HG03025 (cell line): ENCODE measurements around the gene ZNF329.

Source experiments
- ATAC-seq: cut with Tn5 transposase; IDR thresholded peaks from one replicate; pipeline ENCODE4 v1.9.1; 2021; ENCODE audit warnings: mild to moderate bottlenecking, moderate library complexity; ENCODE audit not compliant: unreplicated experiment, low FRiP score

The ZNF329 gene

GRCh38 chr19:58123354-58123753, 27.2 kb downstream of the ZNF329 start:
- ATAC-seq: no peak

GRCh38 chr19:58118979-58119733, 31.4 kb downstream of the ZNF329 start:
- ATAC-seq: no peak

- no peak for ATAC-seq
Measured at GRCh38 chr19:58117841-58118575, 32.6 kb downstream of the ZNF329 start.

GRCh38 chr19:58108546-58108817, 42.1 kb downstream of the ZNF329 start:
- ATAC-seq: no peak

GRCh38 chr19:58107778-58108545, 42.6 kb downstream of the ZNF329 start:
- no peak for ATAC-seq

- ATAC-seq: no peak
Measured at GRCh38 chr19:58098682-58098998, 51.9 kb downstream of the ZNF329 start.

GRCh38 chr19:58097781-58098681, 52.6 kb downstream of the ZNF329 start, which contains the start of gene ZSCAN18:
TSS of gene ZSCAN18 (minus strand) at chr19:58098231. CDS start at chr19:58090267, 7,964 bp downstream.
- peak; percentile 55 for ATAC-seq

GRCh38 chr19:58097349-58097748, 53.2 kb downstream of the ZNF329 start:
- no peak for ATAC-seq

- no peak for ATAC-seq
Measured at GRCh38 chr19:58096884-58097283, 53.7 kb downstream of the ZNF329 start.

GRCh38 chr19:58095328-58095727, 55.3 kb downstream of the ZNF329 start:
- ATAC-seq: no peak

- ATAC-seq: no peak
Measured at GRCh38 chr19:58093071-58093470, 57.5 kb downstream of the ZNF329 start.

GRCh38 chr19:58091251-58091995, 59.2 kb downstream of the ZNF329 start:
- ATAC-seq: no peak

- ATAC-seq: no peak
Measured at GRCh38 chr19:58089846-58090245, 60.7 kb downstream of the ZNF329 start.

GRCh38 chr19:58088521-58089052, 62.0 kb downstream of the ZNF329 start:
- no peak for ATAC-seq

GRCh38 chr19:58086825-58087710, 63.5 kb downstream of the ZNF329 start:
- ATAC-seq: no peak

GRCh38 chr19:58085348-58085875, 65.2 kb downstream of the ZNF329 start:
- ATAC-seq: no peak

- no peak for ATAC-seq
Measured at GRCh38 chr19:58084596-58085347, 65.8 kb downstream of the ZNF329 start.

GRCh38 chr19:58083021-58083420, 67.6 kb downstream of the ZNF329 start:
- ATAC-seq: no peak
